ENCODE measurements around the gene ENOPH1. TPM values are rescaled to one million over a fixed set of nuclear protein-coding genes. Genes with fewer than 3 reads are reported as not detected.
A peak's percentile ranks its signal among the peaks of the same experiment; 100 is the strongest.

ENOPH1 gene
- 10 to 100 TPM; 47.1 to 57.3 TPM for total RNA-seq
- polyA plus RNA-seq (2013, experiment 1 of 2): 53.9 TPM
- polyA plus RNA-seq (2013, experiment 2 of 2): 50.4 TPM
- long read RNA-seq, experiment 1, transcript ENOPH1-203 (6 exons, 1,874 nt): minor isoform, 10 of 47 reads
- long read RNA-seq, experiment 1, transcript ENOPH1-201 (6 exons, 2,025 nt): major isoform, 19 of 47 reads
- long read RNA-seq, experiment 1, partial matches to known transcripts: 9 of 47 reads
- long read RNA-seq, experiment 1, other reads (novel, unspliced or antisense): 7 of 47 reads
- long read RNA-seq, experiment 2, transcript ENOPH1-202 (5 exons, 1,689 nt): minor isoform, 9 of 120 reads
- long read RNA-seq, experiment 2, transcript ENOPH1-201 (6 exons, 2,025 nt): major isoform, 65 of 120 reads
- long read RNA-seq, experiment 2, transcript ENOPH1-203 (6 exons, 1,874 nt): minor isoform, 32 of 120 reads
- long read RNA-seq, experiment 2, partial matches to known transcripts: 7 of 120 reads
- long read RNA-seq, experiment 2, other reads (novel, unspliced or antisense): 7 of 120 reads
- long read RNA-seq, experiment 3, transcript ENOPH1-201 (6 exons, 2,025 nt): major isoform, 409 of 591 reads
- long read RNA-seq, experiment 3, transcript ENOPH1-202 (5 exons, 1,689 nt): minor isoform, 28 of 591 reads
- long read RNA-seq, experiment 3, transcript ENOPH1-203 (6 exons, 1,874 nt): minor isoform, 123 of 591 reads
- long read RNA-seq, experiment 3, partial matches to known transcripts: 5 of 591 reads
- long read RNA-seq, experiment 3, other reads (novel, unspliced or antisense): 26 of 591 reads
- long read RNA-seq, experiment 4, transcript ENOPH1-201 (6 exons, 2,025 nt): major isoform, 6 of 28 reads
- long read RNA-seq, experiment 4, partial matches to known transcripts: 16 of 28 reads
- long read RNA-seq, experiment 4, other reads (novel, unspliced or antisense): 1 of 28 reads

DNA sequence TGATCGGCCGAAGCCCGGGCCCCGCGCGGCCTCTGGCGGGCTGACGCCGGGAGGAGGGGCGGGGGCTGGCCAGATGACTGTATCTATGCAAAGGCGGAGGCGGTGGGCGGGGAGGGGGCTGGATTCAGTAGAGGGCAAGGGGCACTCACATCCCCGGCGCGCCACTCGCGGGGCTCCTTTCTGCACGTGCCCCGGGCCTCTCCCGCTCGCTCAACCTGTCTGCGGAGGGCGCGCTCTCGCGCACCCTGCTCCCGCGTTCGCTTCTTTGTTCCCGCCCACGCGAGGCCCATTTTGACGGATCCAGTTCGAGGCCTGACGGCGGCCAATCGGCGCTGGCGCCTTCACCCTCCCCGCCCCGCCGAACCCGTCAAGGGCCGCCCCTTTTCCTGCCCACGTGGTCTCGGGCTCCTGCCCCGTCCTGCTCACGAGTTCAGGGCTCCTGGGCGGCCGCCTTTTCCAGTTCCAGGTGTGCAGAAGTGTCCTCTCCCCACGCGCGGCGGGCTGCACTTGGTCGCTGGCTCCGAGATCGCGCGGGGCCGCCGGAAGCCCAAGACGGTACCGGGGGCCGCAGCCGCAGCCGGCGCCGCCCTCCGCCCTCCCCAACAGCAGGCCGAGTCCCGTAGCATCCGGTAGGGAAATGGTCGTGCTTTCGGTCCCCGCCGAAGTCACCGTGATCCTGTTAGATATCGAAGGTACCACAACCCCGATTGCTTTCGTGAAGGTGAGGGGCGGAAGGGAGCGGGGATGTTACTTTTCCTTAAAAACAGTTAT is at the start of gene ENOPH1, which contains the start of gene HNRNPDL:
Gene ENOPH1, plus strand, starts transcription at position 398 of the 771 bp plus-strand sequence. Its CDS starts 240 bp downstream, at position 638.
Gene HNRNPDL, minus strand, starts transcription at position 270 of the 771 bp plus-strand sequence. CDS start 772 bp downstream, outside the sequence.
- 0% methylated on average over 47 to 82 of the region's 83 CpGs for WGBS, 2 experiments (ENCODE audit: insufficient coverage in 1 of 2, insufficient read length in 1 of 2)
- peak within 1 kb of the TSS; percentile 100 for H3K4me3 Mint-ChIP-seq
- peaks cover 54% of the 10 kb centered on the region for H3K36me3 Mint-ChIP-seq (ENCODE audit: low read depth)

DNA sequence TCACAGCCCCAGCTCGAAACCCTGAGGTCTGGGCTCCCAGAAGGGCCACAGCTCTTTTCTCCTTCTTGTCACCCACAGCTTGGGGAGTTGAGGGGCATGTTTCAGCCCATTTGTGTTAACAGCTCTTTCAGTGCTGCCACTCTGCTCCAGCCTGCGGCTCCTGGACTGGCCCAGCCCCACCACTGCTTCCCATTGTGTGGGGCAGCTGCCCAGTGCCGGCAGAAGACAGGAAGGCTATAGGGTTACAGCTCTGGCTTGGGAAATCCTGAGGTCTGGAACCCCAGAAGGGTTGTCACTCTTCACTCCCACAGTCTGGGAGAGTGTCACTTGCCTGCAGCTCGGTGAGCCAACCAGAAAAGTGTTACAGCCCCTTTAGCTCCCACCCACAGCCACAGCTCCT is 49.6 kb upstream of the ENOPH1 start:
- TF ChIP-seq, protein P1, sequence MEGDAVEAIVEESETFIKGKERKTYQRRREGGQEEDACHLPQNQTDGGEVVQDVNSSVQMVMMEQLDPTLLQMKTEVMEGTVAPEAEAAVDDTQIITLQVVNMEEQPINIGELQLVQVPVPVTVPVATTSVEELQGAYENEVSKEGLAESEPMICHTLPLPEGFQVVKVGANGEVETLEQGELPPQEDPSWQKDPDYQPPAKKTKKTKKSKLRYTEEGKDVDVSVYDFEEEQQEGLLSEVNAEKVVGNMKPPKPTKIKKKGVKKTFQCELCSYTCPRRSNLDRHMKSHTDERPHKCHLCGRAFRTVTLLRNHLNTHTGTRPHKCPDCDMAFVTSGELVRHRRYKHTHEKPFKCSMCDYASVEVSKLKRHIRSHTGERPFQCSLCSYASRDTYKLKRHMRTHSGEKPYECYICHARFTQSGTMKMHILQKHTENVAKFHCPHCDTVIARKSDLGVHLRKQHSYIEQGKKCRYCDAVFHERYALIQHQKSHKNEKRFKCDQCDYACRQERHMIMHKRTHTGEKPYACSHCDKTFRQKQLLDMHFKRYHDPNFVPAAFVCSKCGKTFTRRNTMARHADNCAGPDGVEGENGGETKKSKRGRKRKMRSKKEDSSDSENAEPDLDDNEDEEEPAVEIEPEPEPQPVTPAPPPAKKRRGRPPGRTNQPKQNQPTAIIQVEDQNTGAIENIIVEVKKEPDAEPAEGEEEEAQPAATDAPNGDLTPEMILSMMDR (conservative IDR thresholded peaks at IDR 0.05): no peak
- Mint-ChIP-seq H3K27me3 (ENCODE audit: insufficient read depth) (peaks cover 13% of the 10 kb centered on the region), H3K4me1 (peaks cover 4% of the 10 kb centered on the region), H3K36me3 (ENCODE audit: low read depth) (peaks cover 5% of the 10 kb centered on the region), H3K27ac (no peak overlapping the region), H3K4me3 (no peak overlapping the region), H3K9me3 (peaks cover 10% of the 10 kb centered on the region)
- Histone ChIP-seq H3K27me3 (ENCODE audit: control insufficient read depth, insufficient read depth, low read length, poor library complexity, severe bottlenecking) (no peaks in the 10 kb centered on the region), H3K4me1 (ENCODE audit: control insufficient read depth, insufficient read depth, low read length) (no peaks in the 10 kb centered on the region), H3K36me3 (ENCODE audit: control insufficient read depth, insufficient read depth, low read length) (no peaks in the 10 kb centered on the region), H3K27ac (ENCODE audit: low read depth, low read length) (no peak overlapping the region), H3K4me3 (ENCODE audit: low read length) (no peak overlapping the region), H3K9me3 (ENCODE audit: control insufficient read depth, low read length) (peaks cover 18% of the 10 kb centered on the region), H3K9ac (ENCODE audit: extremely low read depth, low read length, poor library complexity, severe bottlenecking) (no peak overlapping the region)
- no peak for DNase-seq
- 93% methylated on average over 4 of the region's 4 CpGs; no CpG with 5 or more reads in 1 of the 2 experiments for WGBS, 2 experiments (ENCODE audit: insufficient coverage in 1 of 2, insufficient read length in 1 of 2)

More for the DNA sequence above, at the start of gene ENOPH1, which contains the start of gene HNRNPDL:
- Mint-ChIP-seq H3K9me3 (no peaks in the 10 kb centered on the region), H3K27me3 (ENCODE audit: insufficient read depth) (no peaks in the 10 kb centered on the region), H3K27ac (peak within 1 kb of the TSS; percentile 100), H3K4me1 (peaks cover 37% of the 10 kb centered on the region)
- H3K4me1 ChIP-seq (ENCODE audit: control insufficient read depth, insufficient read depth, low read length): no peaks in the 10 kb centered on the region
- H3K36me3 ChIP-seq (ENCODE audit: control insufficient read depth, insufficient read depth, low read length): peaks cover 47% of the 10 kb centered on the region
- TF ChIP-seq, protein P1 (conservative IDR thresholded peaks at IDR 0.05): no peak
- H3K9me3 ChIP-seq (ENCODE audit: control insufficient read depth, low read length): no peaks in the 10 kb centered on the region
- no peaks in the 10 kb centered on the region for H3K27me3 ChIP-seq (ENCODE audit: control insufficient read depth, insufficient read depth, low read length, poor library complexity, severe bottlenecking)
- peak; percentile 99 for DNase-seq
- H3K4me3 ChIP-seq (ENCODE audit: low read length): peak within 1 kb of the TSS; percentile 91
- peak within 1 kb of the TSS; percentile 99 for H3K27ac ChIP-seq (ENCODE audit: low read depth, low read length)
- peak within 1 kb of the TSS; percentile 99 for H3K9ac ChIP-seq (ENCODE audit: extremely low read depth, low read length, poor library complexity, severe bottlenecking)

Measured in endodermal cell (in vitro differentiated cells).